GM18870 (cell line): Measurements from ENCODE around the gene ATP5PO.
"Not testable (repeated sequence)": the region's sequence is repeated elsewhere in the genome, so short reads cannot be mapped to it uniquely, and the experiment has no call there.

Experiments
- ATAC-seq: cut with Tn5 transposase; IDR thresholded peaks from one replicate; pipeline ENCODE4 v1.9.1; 2021; ENCODE audit warnings: moderate library complexity; ENCODE audit not compliant: unreplicated experiment

Gene ATP5PO

GRCh38 chr21:33942426-33942825 lies 26.8 kb upstream of the ATP5PO start:
- no peak for ATAC-seq

GRCh38 chr21:33940881-33941245 lies 25.3 kb upstream of the ATP5PO start:
- no peak for ATAC-seq

GRCh38 chr21:33940164-33940880 lies 24.7 kb upstream of the ATP5PO start:
- ATAC-seq, result no peak

GRCh38 chr21:33939226-33939625 lies 23.6 kb upstream of the ATP5PO start:
- ATAC-seq, result no peak

GRCh38 chr21:33938381-33938780 lies 22.8 kb upstream of the ATP5PO start:
- ATAC-seq, result no peak

GRCh38 chr21:33937931-33938339 lies 22.3 kb upstream of the ATP5PO start:
- no peak for ATAC-seq

- ATAC-seq, result no peak
These were observed 21.5 kb upstream of the ATP5PO start for GRCh38 chr21:33937146-33937545.

GRCh38 chr21:33936301-33937038 lies 20.9 kb upstream of the ATP5PO start:
- ATAC-seq, result no peak

- no peak for ATAC-seq
These were observed 17.1 kb upstream of the ATP5PO start for GRCh38 chr21:33932731-33933130.

GRCh38 chr21:33931799-33932390 lies 16.3 kb upstream of the ATP5PO start:
- ATAC-seq, result no peak

- not testable (repeated sequence) for ATAC-seq
These were observed 15.6 kb upstream of the ATP5PO start for GRCh38 chr21:33931052-33931798.

- not testable (repeated sequence) for ATAC-seq
These were observed 10.6 kb upstream of the ATP5PO start for GRCh38 chr21:33926248-33926647.

GRCh38 chr21:33924766-33925100 lies 9.1 kb upstream of the ATP5PO start:
- no peak for ATAC-seq

GRCh38 chr21:33924079-33924765 lies 8.6 kb upstream of the ATP5PO start:
- ATAC-seq, result no peak

GRCh38 chr21:33917421-33917820 lies 1.8 kb upstream of the ATP5PO start:
- ATAC-seq, result no peak

GRCh38 chr21:33916200-33916567 lies 580 bp upstream of the ATP5PO start:
- no peak for ATAC-seq

GRCh38 chr21:33914188-33914587 lies 1.4 kb downstream of the ATP5PO start:
- no peak for ATAC-seq

GRCh38 chr21:33909756-33910155 lies 5.8 kb downstream of the ATP5PO start:
- ATAC-seq, result no peak

- ATAC-seq, result no peak
These were observed 6.8 kb downstream of the ATP5PO start for GRCh38 chr21:33908760-33909159.

- no peak for ATAC-seq
These were observed 11.6 kb downstream of the ATP5PO start for GRCh38 chr21:33904041-33904440.

- ATAC-seq, result no peak
These were observed 13.3 kb downstream of the ATP5PO start for GRCh38 chr21:33902349-33902748.
